ENCODE measurements around the gene ZSCAN12.
A peak's percentile ranks its signal among the peaks of the same experiment; 100 is the strongest.
"Not testable (repeated sequence)": the region's sequence is repeated elsewhere in the genome, so short reads cannot be mapped to it uniquely, and the experiment has no call there.

Gene ZSCAN12

DNA sequence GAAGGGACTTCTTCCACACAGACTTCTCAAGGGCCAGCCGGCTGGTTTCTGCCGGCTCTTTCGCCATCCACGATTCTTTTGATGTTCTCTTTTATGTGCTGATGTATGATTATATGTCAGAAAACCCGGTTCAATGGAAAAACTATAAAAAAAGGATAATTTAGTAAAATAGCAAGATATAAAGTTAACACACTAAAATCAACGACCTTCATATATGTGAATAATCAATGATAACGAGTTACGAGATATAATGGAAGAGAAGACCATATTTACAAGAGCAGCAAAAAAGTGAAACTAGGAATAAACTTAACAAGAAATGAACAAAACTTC, 540 bp upstream of the ZSCAN12 start:
- DNase-seq (ENCODE audit: extremely low spot score, insufficient read length, low read depth) (no peak), FAIRE-seq (no peak)

DNA sequence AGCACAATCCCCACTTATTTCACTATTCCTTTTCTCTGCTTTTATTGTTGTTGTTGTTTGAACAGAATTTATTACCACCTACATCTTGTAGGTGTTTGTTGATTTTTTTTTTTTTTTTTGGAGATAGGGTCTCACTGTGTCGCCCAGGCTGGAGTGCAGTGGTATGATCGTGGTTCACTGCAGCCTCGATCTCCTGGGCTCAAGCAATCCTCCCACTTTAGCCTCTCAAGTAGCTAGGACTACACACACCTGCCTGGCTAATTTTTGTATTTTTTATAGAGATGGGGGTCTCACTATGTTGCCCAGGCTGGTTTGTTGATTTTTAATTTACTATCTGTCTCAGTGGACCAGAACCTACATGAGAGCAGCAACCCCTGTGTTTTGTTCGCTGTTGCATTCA, 3.6 kb downstream of the ZSCAN12 start:
- FAIRE-seq (no peak), DNase-seq (ENCODE audit: extremely low spot score, insufficient read length, low read depth) (no peak)

DNA sequence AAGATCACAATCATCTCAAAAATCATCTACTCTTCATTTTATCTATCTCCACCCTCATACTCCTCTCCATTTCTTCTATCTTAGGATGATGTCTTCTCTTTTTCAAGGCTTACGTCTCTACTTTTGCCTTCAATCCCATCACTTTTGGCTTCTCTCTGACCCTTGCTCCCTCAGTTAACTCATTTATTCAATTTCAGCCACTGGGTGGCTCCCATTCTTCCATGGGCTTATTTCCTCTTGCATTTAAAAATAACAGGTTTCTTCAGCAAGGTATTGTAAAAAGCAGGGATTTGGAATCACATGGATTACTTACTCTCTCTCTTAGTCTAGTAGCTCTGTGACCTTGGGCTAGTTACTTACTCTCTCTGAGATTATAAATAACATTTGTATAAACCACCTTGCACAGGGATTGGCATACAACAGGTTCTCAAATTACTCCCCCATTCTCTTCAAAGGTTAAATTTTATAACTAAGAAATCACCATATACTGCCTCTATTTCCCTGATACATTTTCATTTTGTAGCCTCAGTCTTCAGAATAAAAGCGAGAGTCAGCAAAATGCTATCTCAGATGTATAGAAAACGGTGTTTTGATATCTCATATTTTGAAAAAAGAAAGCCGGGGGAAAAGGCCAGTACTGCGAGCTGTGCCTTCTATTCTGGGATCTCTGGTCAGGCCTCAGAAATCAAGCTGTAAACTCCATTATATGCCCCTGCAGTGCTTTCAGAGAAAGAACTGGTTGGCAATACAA, 5.5 kb downstream of the ZSCAN12 start:
- FAIRE-seq: no peak
- no peak for DNase-seq (ENCODE audit: extremely low spot score, insufficient read length, low read depth)

DNA sequence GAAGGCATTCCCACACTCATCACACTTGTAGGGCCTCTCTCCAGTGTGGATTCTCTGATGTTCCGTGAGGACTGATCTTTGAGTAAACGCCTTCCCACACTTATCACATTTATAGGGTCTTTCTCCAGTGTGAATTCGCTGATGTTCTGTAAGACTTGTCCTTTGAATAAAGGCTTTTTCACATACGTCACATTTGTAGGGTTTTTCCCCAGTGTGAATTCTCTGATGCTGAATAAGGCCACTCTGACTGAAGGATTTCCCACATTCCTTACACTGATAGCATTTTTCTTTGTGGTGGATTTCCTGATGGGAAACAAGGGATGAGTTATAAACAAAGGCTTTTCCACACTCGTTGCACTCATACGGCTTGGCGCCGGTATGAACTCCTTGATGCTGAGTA, 8.9 kb downstream of the ZSCAN12 start:
- no peak for FAIRE-seq

DNA sequence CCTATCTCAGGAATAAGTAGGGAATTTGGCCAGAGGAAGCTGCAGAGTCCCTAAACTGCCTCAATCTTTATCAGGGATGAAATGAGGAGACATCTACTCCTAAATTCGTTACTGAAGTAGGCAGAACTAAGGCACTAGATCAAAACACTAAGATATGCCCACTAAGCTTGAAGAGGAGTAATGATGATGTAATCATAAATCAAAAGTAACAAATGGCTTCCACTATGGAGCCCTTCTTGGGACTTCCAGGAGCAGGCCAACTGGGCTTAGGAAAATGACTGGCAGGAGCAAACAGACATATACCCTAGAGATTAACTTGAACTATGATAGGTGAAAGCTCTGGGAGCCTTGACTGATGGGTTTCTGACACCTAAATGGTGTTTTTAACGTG, 15.4 kb downstream of the ZSCAN12 start:
- no peak for DNase-seq (ENCODE audit: extremely low spot score, insufficient read length, low read depth)
- FAIRE-seq: no peak

More for the DNA sequence above, 8.9 kb downstream of the ZSCAN12 start:
- no peak for DNase-seq (ENCODE audit: extremely low spot score, insufficient read length, low read depth)

DNA sequence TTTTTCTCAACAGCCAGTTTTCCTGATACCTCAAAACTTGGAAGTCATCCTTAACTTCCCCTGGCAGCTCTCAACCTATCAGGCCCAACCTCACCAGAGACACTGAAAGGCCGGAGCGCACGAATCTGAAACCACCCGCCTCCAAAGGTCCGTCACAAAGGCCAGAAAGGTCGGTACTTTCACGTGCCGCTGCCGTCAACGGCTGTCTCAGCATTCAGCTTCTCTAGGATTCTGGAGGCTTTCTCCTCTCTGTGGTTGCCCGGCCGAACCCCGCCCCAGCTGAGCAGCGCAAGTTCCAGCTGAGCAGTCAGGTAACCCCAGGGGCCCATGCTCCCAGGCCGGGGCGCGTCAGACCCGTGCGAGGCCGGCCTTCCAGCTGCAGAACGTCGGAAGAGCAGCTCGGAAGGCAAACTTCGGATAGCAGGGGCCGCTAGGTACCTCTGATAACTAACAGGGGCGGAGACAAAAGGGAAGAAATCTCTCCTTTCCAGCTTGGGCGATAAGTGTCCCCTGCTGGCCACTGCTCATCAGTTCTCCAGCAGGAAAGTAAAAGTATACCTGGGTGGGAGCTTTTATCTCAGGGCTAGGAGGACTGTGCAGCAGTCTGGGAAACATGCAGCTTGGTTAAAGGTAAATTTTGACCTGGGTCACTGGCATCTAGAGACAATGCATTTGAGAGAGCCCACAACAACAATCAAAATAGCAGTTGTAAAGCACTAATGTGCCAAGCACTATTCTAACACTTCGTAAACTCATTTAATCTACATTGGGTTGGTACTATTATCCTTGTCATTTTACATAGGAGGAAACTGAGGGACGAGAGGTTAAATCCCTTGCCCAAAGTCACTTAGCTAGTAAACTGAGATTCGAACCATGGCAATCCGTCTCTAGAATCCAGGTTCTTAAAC, 16.1 kb downstream of the ZSCAN12 start:
- peak; percentile 97 for FAIRE-seq
- DNase-seq (ENCODE audit: extremely low spot score, insufficient read length, low read depth): peak; percentile 62

DNA sequence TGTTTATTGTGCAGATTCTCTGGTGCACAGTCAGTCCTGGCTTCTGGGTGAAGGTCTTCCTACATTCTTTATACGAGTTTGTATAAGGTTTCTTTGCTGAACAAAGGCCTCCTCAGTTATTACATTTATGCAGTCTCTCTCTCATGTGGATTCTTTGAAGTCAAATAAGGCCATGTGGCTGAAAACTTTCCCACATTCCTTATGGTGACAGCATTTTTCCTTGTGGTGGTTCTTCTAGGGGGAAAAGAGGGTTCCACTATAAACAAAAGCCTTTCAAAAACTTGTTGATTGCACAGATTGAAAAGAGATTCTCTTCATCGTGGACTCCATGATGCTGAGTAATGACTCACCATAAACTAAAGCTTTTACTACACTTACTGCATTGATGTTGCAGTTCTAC, 19.2 kb downstream of the ZSCAN12 start:
- no peak for FAIRE-seq
- no peak for DNase-seq (ENCODE audit: extremely low spot score, insufficient read length, low read depth)

DNA sequence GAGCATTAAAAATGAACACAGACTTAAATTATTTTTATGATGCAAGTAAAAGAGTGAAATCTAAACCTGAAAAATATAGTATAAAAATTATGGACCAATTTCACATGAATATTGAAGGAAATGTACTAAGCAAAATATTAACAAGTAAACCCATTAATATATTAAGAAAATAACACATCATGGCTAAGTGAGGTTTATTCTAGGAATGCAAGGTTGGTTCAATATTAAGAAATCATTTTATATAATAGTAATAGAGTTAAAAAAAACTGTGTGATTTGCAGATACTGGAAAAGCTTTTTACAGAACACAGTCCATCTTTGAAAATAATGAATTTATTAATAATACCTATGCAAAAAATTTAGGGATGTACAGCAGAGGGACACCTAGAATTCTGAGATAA, 20.9 kb downstream of the ZSCAN12 start:
- no peak for FAIRE-seq
- DNase-seq (ENCODE audit: extremely low spot score, insufficient read length, low read depth): no peak

DNA sequence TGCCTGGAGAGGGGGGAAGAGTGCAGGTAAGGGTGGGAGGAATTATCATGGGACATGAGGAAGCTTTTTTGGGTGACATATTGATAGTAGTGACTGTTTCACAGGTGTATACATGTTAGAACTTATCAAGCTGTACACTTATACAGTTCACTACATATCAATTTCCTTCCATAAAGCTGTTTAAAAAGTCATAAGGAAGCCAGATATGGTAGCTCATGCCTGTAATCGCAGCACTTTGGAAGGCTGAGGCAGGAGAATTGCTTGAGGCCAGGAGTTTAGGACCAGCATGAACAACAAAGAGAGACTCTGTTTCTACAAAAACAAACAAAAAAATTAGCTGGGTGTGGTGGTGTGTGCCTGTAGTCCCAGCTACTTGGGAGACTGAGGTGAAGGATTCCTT, 21.7 kb downstream of the ZSCAN12 start:
- DNase-seq (ENCODE audit: extremely low spot score, insufficient read length, low read depth): no peak
- FAIRE-seq: no peak

DNA sequence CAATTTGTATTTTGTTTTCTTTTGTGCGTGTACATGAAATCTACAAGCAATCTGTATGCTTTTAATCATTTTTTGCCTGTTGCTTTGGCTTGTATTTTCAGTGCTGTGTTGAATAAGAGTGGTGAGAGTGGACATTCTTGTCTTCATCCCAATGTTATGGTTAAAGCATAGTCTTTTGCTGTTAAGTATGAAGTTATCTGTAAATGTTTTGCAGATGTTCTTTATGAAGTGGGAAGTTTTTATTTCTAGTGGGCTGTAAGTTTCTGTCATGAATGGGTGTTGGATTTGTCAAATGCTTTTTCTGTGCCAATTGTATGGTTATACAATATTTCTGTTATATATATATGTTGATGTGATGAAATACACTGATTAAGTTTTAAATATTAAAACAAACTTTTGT, 25.6 kb downstream of the ZSCAN12 start:
- DNase-seq (ENCODE audit: extremely low spot score, insufficient read length, low read depth): no peak
- no peak for FAIRE-seq

DNA sequence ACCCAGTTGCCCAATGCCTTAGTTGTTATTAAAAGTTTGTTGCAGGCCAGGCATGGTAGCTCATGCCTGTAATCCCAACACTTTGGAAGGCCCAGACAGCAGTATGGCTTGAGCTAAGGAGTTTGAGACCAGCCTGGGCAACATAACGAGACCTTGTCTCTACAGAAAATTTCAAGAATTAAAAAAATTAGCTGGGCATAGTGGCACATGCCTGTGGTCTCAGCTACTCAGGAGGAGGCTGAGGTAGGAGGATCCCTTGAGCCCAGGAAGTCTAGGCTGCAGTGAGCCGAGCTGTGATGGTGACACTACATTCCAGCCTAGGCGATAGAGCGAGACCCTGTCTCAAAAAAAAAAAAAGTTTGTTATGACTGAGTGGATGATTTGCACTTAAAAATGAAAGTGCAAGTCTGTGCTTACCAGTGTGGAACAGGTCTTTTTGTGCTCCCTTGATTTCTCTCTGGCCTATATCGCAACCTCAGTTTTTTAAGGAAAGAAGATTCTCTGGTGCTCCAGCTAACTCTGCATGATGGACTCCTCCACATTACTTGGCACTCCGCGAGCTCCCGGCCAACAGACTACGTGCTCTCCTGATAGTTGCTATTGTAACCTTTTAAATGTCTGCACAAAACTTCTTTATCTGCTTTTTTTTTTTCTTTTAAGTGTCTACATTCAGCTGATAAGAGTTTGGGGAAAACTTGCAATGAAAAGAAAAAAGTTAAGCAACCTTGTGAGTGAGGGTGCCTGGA, 27.7 kb downstream of the ZSCAN12 start:
- peak; percentile 90 for FAIRE-seq

DNA sequence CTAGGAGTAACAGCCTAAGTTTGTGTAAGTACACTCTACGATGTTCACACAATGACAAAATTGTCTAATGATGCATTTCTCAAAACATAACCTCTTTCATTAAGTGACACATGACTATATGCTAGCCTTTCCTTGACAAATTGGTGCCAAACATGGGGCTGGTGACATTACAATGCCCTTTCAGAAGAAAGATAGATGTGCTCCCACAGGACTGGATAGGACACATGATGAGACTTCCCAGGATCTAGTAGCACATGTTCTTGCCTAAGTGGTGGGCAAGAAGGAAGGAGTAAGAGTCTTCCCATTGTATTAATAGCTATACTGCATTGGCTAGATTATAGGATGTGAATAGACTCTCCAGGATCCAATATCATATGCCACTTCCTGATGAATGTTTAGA, 28.3 kb downstream of the ZSCAN12 start:
- FAIRE-seq (no peak), DNase-seq (ENCODE audit: extremely low spot score, insufficient read length, low read depth) (no peak)

More for the DNA sequence above, 27.7 kb downstream of the ZSCAN12 start:
- DNase-seq (ENCODE audit: extremely low spot score, insufficient read length, low read depth): peak; percentile 30

DNA sequence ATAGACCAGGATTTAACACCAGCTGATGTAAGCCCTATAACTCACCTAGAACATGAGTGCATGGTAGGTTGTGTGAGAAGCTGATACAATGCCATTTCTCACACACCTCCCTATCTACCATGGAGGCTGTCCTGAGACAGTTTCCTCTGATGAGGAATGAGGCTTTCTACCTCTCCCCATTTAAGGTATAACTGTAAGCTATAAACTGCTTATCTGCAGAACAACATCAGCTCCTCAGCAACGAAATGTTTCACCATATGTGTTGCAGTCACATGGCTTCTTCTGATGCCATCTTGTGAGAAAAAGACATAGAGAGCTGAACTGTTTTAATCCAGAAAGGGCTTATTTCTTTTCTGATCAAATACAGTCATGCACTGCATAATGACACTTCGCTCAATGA, 29.1 kb downstream of the ZSCAN12 start:
- no peak for FAIRE-seq

DNA sequence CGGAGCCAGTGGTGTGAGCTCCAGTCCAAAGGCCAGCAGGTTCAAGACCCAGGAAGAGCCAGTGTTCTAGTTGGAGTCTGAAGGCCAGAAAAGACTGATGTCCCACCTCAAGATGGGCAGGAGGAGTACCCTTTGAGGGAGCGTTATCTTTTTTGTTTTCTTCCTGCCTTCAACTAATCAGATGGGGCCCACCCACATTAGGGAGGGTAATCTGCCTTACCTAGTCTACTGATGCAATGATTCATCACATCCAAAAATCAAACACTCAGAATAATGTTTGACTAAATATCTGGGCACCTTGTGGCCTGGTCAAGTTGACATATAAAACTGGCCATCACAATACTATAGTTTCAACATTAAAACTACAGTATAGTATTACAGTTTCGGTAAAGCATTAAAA, 30.1 kb downstream of the ZSCAN12 start:
- no peak for DNase-seq (ENCODE audit: extremely low spot score, insufficient read length, low read depth)
- no peak for FAIRE-seq

More for the DNA sequence above, 29.1 kb downstream of the ZSCAN12 start:
- DNase-seq (ENCODE audit: extremely low spot score, insufficient read length, low read depth): no peak

DNA sequence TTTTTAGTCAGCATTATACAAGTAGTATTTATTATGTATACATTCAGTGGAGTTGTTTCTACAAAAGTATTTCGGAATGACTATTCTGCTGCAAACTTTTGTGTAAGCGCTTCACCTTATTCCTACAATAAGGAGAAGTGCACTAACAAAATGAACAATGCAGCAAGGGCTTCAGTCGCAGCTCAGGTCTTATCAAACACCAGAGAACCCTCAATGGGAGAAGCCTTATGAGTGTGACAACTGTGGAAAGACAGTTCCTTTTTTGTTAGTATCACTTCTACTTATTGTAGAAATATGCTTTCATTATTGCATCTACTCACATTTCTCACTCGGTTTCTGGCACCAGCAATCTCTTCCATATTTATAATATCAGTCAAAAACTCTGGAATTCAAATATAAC, 31.0 kb downstream of the ZSCAN12 start:
- DNase-seq (ENCODE audit: extremely low spot score, insufficient read length, low read depth) (peak; percentile 38), FAIRE-seq (peak; percentile 82)

DNA sequence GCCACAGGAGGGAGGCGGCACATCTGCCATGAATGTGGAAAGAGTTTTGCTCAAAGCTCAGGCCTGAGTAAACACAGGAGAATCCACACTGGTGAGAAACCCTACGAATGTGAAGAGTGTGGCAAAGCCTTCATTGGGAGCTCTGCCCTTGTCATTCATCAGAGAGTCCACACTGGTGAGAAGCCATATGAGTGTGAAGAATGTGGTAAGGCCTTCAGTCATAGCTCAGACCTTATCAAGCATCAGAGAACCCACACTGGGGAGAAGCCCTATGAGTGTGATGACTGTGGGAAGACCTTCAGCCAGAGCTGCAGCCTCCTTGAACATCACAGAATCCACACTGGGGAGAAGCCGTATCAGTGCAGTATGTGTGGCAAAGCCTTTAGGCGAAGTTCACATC, 34.0 kb downstream of the ZSCAN12 start:
- not testable (repeated sequence) for DNase-seq (ENCODE audit: extremely low spot score, insufficient read length, low read depth); FAIRE-seq

DNA sequence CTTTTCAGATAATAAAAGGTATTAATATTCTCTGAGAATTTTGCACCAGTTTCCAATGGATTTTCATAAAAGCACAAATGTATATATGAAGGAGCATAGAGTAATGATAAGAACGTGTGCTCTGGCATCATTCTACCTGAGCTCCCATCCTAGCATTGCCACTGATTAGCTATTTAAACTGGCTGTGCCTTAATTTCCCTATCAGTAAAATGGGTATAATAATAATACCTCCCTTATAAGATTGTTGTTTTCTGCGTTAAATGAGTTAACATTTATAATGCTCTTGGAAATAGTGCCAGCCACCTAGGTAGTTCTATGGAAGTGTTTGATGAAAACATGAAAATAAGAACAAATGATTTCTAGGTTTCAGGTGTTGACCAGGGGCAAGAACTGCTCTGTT, 38.6 kb downstream of the ZSCAN12 start:
- no peak for FAIRE-seq

DNA sequence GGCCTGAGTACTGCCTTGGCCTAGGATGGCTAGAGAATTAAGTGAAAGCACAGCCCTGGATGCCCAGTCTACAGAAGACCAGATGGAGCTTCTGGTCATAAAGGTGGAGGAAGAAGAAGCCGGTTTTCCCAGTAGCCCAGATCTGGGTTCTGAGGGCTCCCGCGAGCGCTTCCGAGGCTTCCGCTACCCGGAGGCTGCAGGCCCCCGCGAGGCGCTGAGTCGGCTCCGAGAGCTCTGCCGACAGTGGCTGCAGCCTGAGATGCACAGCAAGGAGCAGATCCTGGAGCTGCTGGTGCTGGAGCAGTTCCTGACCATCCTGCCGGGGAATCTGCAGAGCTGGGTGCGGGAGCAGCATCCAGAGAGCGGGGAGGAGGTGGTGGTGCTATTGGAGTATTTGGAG, 40.0 kb downstream of the ZSCAN12 start:
- not testable (repeated sequence) for DNase-seq (ENCODE audit: extremely low spot score, insufficient read length, low read depth); FAIRE-seq

More for the DNA sequence above, 38.6 kb downstream of the ZSCAN12 start:
- DNase-seq (ENCODE audit: extremely low spot score, insufficient read length, low read depth): no peak

DNA sequence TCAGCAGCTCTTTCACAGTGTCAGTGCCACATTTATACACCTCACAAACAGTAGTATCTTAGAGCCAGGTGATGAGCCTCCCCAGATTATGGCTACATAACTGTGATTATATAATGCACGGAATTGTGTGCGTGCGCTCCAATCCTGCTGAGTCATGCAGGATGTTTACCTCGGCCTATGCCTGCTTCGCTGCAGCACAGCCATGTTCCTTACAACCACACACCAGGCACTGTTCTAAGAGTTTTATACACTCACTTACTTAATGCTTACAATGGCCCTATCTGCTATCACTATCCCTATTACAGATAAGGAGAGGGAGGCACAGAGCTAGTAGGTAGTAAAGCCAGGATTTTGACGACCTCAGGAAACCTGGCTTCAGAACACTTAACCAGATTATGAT, 42.5 kb downstream of the ZSCAN12 start:
- no peak for FAIRE-seq

DNA sequence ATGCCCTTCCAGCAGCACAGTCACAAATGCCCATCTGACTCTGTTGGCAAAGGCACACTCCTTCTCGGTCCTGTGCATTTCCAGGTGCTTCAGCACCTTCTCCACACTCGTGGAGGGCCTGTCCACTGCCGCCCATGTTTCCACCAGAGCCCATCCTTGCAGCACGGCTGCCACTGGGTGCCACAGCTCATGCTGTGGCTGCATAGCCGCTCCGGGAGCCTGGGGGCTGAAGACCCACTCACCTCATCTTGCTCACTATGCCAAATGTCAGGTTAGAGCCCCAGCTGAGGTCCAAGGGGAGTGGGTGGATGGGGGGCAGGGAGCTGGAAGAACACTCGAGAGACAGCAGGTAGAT, 42.9 kb downstream of the ZSCAN12 start:
- no peak for FAIRE-seq
- no peak for DNase-seq (ENCODE audit: extremely low spot score, insufficient read length, low read depth)

More for the DNA sequence above, 42.5 kb downstream of the ZSCAN12 start:
- no peak for DNase-seq (ENCODE audit: extremely low spot score, insufficient read length, low read depth)

Measured in GM18507 (cell line).